HepG2 (cell line): Measurements from ENCODE around the gene C11orf68. TPM values are rescaled to one million over a fixed set of nuclear protein-coding genes. Genes with fewer than 3 reads are reported as not detected.

Experiments used
- ATF7 ChIP-seq, 2 experiments: fragments of 450-650 bp in 1 of 2; sonication (generic) in 1 of 2; formaldehyde crosslinking in 1 of 2; IDR thresholded peaks; 2 replicates each; pipeline versions ENCODE4 v1.4.0 to v1.6.1; 2016 to 2020; ENCODE audit warnings: antibody characterized with exemption in 1 of 2, mild to moderate bottlenecking in 1 of 2, missing genetic modification reagents in 1 of 2
- CCDC6 ChIP-seq: sonication (generic); formaldehyde crosslinking; IDR thresholded peaks from 2 replicates; pipeline ENCODE4 v1.8.1; 2022; ENCODE audit warnings: mild to moderate bottlenecking, missing genetic modification reagents, moderate library complexity
- FOXK1 ChIP-seq: sonication (generic); formaldehyde crosslinking; IDR thresholded peaks from 2 replicates; pipeline ENCODE4 v1.4.0; 2020; ENCODE audit warnings: low read depth, missing genetic modification reagents, borderline replicate concordance
- GATAD2A ChIP-seq: IDR thresholded peaks from 2 replicates; pipeline ENCODE4 v1.6.1; 2016
- PHF8 ChIP-seq: sonication (generic); formaldehyde crosslinking; IDR thresholded peaks from 2 replicates; pipeline ENCODE4 v1.5.0; 2020; ENCODE audit warnings: missing genetic modification reagents
- SAFB2 ChIP-seq: sonication (generic); formaldehyde crosslinking; IDR thresholded peaks from 2 replicates; pipeline ENCODE4 v1.5.1; 2020; ENCODE audit warnings: missing genetic modification reagents, low read depth, mild to moderate bottlenecking, borderline replicate concordance
- ZNF546 ChIP-seq: sonication (generic); formaldehyde crosslinking; conservative IDR thresholded peaks from 2 replicates; pipeline ENCODE4 v1.8.1; 2023; ENCODE audit warnings: mild to moderate bottlenecking, missing genetic modification reagents
- ZNF768 ChIP-seq: sonication (generic); formaldehyde crosslinking; IDR thresholded peaks from 2 replicates; pipeline ENCODE4 v1.4.0; 2020; ENCODE audit warnings: missing genetic modification reagents
- ZNF841 ChIP-seq: sonication (generic); formaldehyde crosslinking; IDR thresholded peaks from 2 replicates; pipeline ENCODE4 v1.8.1; 2023; ENCODE audit warnings: missing genetic modification reagents, borderline replicate concordance
- polyA plus RNA-seq, 8 experiments: library from polyadenylated mRNA; depleted of rRNA in 3 of 8; stranded (reverse) in 7 of 8; unstranded in 1 of 8; fragments of >200 nt; fragmentation: Illumina TruSeq in 4 of 8; extraction: Trizol in 4 of 8; gene quantifications; 2 replicates each; pipeline versions ENCODE4 v1.2.1 to v1.2.3, GENCODE V29; 2011 to 2016; ENCODE audit warnings: low read depth in 4 of 8, missing spikeins in 1 of 8, mixed read lengths in 1 of 8; ENCODE audit not compliant: insufficient read depth in 1 of 8
- total RNA-seq, 5 experiments: library from RNA; depleted of rRNA; stranded (reverse); fragments of >200 nt; fragmentation: Illumina TruSeq; extraction: Trizol; gene quantifications; 2 replicates each; pipeline ENCODE4 v1.2.3, GENCODE V29; 2016; ENCODE audit warnings: low read depth in 1 of 5
- TF ChIP-seq, protein P1 (sequence below): sonication (generic); formaldehyde crosslinking; IDR thresholded peaks from 2 replicates; pipeline ENCODE4 v1.9.0; 2022; ENCODE audit warnings: low read depth, missing genetic modification reagents
- TF ChIP-seq, protein P2 (sequence below): sonication (generic); formaldehyde crosslinking; IDR thresholded peaks from 2 replicates; pipeline ENCODE4 v1.4.0; 2020; ENCODE audit warnings: missing genetic modification reagents
- TF ChIP-seq, protein P3 (sequence below): sonication (generic); formaldehyde crosslinking; IDR thresholded peaks from 2 replicates; pipeline ENCODE4 v1.4.0; 2020; ENCODE audit warnings: missing genetic modification reagents
- TF ChIP-seq, protein P4 (sequence below): sonication (generic); formaldehyde crosslinking; IDR thresholded peaks from 2 replicates; pipeline ENCODE4 v1.4.0; 2020; ENCODE audit warnings: missing genetic modification reagents
- TF ChIP-seq, protein P5 (sequence below): sonication (generic); formaldehyde crosslinking; IDR thresholded peaks from 2 replicates; pipeline ENCODE4 v1.4.0; 2020; ENCODE audit warnings: missing genetic modification reagents

C11orf68 gene
- total and polyA plus RNA-seq, 2 of the 13 experiments (the other 11 are each of a cell fraction or from before 2014, with no cell fraction given), result 8.4 to 28.3 TPM

GRCh38 chr11:65918211-65919140 is at the start of gene C11orf68 (continued):
- TF ChIP-seq, protein P1, sequence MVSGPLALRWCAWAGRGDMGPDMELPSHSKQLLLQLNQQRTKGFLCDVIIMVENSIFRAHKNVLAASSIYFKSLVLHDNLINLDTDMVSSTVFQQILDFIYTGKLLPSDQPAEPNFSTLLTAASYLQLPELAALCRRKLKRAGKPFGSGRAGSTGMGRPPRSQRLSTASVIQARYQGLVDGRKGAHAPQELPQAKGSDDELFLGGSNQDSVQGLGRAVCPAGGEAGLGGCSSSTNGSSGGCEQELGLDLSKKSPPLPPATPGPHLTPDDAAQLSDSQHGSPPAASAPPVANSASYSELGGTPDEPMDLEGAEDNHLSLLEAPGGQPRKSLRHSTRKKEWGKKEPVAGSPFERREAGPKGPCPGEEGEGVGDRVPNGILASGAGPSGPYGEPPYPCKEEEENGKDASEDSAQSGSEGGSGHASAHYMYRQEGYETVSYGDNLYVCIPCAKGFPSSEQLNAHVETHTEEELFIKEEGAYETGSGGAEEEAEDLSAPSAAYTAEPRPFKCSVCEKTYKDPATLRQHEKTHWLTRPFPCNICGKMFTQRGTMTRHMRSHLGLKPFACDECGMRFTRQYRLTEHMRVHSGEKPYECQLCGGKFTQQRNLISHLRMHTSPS (CRISPR knock-in tag), result no peak
- TF ChIP-seq ZNF841 (CRISPR knock-in tag), result no peak
- TF ChIP-seq, protein P2, sequence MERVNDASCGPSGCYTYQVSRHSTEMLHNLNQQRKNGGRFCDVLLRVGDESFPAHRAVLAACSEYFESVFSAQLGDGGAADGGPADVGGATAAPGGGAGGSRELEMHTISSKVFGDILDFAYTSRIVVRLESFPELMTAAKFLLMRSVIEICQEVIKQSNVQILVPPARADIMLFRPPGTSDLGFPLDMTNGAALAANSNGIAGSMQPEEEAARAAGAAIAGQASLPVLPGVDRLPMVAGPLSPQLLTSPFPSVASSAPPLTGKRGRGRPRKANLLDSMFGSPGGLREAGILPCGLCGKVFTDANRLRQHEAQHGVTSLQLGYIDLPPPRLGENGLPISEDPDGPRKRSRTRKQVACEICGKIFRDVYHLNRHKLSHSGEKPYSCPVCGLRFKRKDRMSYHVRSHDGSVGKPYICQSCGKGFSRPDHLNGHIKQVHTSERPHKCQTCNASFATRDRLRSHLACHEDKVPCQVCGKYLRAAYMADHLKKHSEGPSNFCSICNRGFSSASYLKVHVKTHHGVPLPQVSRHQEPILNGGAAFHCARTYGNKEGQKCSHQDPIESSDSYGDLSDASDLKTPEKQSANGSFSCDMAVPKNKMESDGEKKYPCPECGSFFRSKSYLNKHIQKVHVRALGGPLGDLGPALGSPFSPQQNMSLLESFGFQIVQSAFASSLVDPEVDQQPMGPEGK (CRISPR knock-in tag), result no peak
- TF ChIP-seq ZNF546 (CRISPR knock-in tag), result 0 out of 2 replicates have a peak, but pooled peaks have one; percentile 18
- TF ChIP-seq, protein P3, sequence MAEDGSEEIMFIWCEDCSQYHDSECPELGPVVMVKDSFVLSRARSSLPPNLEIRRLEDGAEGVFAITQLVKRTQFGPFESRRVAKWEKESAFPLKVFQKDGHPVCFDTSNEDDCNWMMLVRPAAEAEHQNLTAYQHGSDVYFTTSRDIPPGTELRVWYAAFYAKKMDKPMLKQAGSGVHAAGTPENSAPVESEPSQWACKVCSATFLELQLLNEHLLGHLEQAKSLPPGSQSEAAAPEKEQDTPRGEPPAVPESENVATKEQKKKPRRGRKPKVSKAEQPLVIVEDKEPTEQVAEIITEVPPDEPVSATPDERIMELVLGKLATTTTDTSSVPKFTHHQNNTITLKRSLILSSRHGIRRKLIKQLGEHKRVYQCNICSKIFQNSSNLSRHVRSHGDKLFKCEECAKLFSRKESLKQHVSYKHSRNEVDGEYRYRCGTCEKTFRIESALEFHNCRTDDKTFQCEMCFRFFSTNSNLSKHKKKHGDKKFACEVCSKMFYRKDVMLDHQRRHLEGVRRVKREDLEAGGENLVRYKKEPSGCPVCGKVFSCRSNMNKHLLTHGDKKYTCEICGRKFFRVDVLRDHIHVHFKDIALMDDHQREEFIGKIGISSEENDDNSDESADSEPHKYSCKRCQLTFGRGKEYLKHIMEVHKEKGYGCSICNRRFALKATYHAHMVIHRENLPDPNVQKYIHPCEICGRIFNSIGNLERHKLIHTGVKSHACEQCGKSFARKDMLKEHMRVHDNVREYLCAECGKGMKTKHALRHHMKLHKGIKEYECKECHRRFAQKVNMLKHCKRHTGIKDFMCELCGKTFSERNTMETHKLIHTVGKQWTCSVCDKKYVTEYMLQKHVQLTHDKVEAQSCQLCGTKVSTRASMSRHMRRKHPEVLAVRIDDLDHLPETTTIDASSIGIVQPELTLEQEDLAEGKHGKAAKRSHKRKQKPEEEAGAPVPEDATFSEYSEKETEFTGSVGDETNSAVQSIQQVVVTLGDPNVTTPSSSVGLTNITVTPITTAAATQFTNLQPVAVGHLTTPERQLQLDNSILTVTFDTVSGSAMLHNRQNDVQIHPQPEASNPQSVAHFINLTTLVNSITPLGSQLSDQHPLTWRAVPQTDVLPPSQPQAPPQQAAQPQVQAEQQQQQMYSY (CRISPR knock-in tag), result no peak
- no peak for TF ChIP-seq FOXK1 (CRISPR knock-in tag)
- 0 out of 2 replicates have a peak, but pooled peaks have one; percentile 34 for TF ChIP-seq CCDC6 (CRISPR knock-in tag)
- TF ChIP-seq PHF8 (CRISPR knock-in tag), result peak; percentile 56; the same call in 1 of the 2 replicates
- TF ChIP-seq SAFB2 (CRISPR knock-in tag), result no peak
- TF ChIP-seq, protein P4, sequence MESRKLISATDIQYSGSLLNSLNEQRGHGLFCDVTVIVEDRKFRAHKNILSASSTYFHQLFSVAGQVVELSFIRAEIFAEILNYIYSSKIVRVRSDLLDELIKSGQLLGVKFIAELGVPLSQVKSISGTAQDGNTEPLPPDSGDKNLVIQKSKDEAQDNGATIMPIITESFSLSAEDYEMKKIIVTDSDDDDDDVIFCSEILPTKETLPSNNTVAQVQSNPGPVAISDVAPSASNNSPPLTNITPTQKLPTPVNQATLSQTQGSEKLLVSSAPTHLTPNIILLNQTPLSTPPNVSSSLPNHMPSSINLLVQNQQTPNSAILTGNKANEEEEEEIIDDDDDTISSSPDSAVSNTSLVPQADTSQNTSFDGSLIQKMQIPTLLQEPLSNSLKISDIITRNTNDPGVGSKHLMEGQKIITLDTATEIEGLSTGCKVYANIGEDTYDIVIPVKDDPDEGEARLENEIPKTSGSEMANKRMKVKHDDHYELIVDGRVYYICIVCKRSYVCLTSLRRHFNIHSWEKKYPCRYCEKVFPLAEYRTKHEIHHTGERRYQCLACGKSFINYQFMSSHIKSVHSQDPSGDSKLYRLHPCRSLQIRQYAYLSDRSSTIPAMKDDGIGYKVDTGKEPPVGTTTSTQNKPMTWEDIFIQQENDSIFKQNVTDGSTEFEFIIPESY, result no peak
- no peak for TF ChIP-seq ATF7 (IDR thresholded peaks at IDR 0.05)
- TF ChIP-seq ATF7 (CRISPR knock-in tag; IDR thresholded peaks at IDR 0.05), result no peak
- TF ChIP-seq, protein P5, sequence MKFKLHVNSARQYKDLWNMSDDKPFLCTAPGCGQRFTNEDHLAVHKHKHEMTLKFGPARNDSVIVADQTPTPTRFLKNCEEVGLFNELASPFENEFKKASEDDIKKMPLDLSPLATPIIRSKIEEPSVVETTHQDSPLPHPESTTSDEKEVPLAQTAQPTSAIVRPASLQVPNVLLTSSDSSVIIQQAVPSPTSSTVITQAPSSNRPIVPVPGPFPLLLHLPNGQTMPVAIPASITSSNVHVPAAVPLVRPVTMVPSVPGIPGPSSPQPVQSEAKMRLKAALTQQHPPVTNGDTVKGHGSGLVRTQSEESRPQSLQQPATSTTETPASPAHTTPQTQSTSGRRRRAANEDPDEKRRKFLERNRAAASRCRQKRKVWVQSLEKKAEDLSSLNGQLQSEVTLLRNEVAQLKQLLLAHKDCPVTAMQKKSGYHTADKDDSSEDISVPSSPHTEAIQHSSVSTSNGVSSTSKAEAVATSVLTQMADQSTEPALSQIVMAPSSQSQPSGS (CRISPR knock-in tag), result no peak
- TF ChIP-seq ZNF768 (CRISPR knock-in tag), result 0 out of 2 replicates have a peak, but pooled peaks have one; percentile 21
- TF ChIP-seq GATAD2A, result no peak
